Gastrocnemius medialis (tissue), 4 donors: ENCODE data around the gene CAMTA2.

ENCODE experiments used
- POLR2A ChIP-seq, 2 donors: fragments of 450-650 bp; IDR thresholded peaks; one replicate each; pipeline ENCODE4 v1.6.1; 2017; ENCODE audit warnings: antibody characterized with exemption in 2 of 2, mild to moderate bottlenecking in 2 of 2, moderate library complexity in 2 of 2
- TF ChIP-seq, protein P1 (sequence below), 5 experiments: fragments of 450-650 bp in 3 of 5; fragments of 200-600 bp in 2 of 5; sonication (generic) in 2 of 5; IDR thresholded peaks in 4 of 5; conservative IDR thresholded peaks in 1 of 5; 1 replicate in 4 of 5; 2 replicates in 1 of 5; pipeline ENCODE4 v1.5.1; 2016 to 2019; ENCODE audit warnings: antibody characterized with exemption in 5 of 5, mild to moderate bottlenecking in 3 of 5, moderate library complexity in 3 of 5

DNA sequence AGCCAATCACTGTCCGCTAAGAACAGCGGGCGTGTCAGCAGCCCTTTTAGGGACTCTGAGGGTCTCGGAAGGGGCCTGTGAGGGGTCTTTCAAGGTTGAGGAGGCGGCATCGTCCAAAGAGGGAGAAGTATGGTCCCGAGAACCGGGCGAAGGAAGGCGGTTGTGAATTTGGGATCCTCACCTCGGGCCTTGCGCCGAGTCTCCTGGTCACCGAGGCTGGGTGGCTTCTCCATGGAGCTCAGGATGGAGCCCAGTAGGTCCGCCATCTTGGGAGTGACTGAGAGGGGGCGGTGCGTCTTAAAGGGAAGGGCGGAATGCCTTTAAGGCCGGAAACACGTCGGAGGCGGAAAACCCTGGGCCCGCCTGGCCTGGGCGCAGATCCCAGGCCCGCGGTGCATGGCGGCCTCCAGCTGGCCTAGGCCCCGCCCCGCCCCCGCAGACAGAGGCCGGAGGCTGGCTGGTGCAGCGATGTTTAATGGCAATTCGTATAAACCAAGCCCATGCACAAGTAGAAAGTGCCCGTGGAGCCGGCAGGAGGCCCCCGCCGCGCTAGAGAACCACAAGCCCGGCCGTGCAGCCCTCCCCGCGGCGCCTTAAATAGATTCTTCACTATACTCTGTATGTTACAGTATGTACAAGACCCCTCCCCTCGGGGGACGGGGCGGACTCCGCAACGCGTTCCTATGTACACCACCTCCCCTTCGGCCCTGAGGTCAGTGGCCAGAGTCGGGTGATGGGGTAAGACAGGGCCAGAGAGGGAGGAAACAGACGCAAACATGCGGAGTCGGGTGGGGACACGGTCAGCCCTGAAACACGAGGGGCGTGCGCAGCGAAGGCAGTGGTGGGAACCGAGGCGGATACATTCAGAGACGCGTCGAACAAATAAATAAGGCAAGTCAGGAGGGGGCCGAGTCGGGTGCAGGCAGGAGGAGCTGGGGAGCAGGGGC is 19.7 kb downstream of the CAMTA2 start, which contains the start of gene SPAG7:
- TF ChIP-seq, protein P1, sequence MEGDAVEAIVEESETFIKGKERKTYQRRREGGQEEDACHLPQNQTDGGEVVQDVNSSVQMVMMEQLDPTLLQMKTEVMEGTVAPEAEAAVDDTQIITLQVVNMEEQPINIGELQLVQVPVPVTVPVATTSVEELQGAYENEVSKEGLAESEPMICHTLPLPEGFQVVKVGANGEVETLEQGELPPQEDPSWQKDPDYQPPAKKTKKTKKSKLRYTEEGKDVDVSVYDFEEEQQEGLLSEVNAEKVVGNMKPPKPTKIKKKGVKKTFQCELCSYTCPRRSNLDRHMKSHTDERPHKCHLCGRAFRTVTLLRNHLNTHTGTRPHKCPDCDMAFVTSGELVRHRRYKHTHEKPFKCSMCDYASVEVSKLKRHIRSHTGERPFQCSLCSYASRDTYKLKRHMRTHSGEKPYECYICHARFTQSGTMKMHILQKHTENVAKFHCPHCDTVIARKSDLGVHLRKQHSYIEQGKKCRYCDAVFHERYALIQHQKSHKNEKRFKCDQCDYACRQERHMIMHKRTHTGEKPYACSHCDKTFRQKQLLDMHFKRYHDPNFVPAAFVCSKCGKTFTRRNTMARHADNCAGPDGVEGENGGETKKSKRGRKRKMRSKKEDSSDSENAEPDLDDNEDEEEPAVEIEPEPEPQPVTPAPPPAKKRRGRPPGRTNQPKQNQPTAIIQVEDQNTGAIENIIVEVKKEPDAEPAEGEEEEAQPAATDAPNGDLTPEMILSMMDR (IDR thresholded peaks at IDR 0.05 in 4 of 5, conservative IDR thresholded peaks at IDR 0.05 in 1 of 5) = no peak
- peak; percentile 59 to 70 for TF ChIP-seq POLR2A (IDR thresholded peaks at IDR 0.05)
